Inflammatory macrophage treated with lipopolysaccharide for 4 hours (primary cell): Measurements from ENCODE around the gene UNC93A.
"Not testable (repeated sequence)": the region's sequence is repeated elsewhere in the genome, so short reads cannot be mapped to it uniquely, and the experiment has no call there.

ENCODE experiments used
- DNase-seq: peaks from one replicate; pipeline ENCODE4 v3.0.0-alpha.2; 2020

The UNC93A gene

DNA sequence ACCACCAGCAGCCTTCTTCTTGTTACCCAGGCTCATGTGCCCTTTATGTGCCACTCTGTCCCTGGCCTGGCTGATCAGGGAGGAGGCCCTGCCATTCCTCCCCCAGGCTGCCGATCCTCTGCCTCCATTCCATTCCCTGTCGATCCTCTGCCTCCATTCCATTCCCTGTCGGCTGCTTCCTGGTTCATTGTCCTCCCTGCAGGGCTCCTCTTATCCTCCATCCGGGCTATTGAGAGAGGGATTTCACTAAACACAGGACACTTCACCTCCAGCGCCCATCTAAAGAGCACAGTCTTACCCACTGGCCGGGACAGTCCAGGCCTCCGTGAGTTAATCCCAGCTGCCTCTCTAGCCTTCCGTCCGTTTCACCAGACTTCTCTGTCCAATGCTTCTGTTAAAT, 26.1 kb downstream of the UNC93A start:
- DNase-seq, result no peak

DNA sequence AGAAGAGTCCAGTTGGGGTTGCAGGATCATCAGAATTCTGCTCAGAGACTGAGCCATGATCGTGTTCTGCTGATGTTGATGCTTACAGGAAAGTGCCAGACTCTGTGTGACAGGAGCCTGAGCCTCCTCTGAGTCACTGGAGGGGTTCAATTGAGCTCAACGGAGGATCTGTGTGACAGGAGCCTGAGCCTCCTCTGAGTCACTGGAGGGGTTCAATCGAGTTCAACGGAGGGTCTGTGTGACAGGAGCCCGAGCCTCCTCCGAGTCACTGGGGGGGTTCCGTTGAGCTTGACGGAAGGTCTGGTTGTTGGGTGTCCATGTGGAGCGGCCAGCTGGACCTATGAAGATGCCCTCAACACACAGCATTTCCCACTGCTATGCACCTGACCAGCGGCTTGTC, 27.2 kb downstream of the UNC93A start:
- not testable (repeated sequence) for DNase-seq

DNA sequence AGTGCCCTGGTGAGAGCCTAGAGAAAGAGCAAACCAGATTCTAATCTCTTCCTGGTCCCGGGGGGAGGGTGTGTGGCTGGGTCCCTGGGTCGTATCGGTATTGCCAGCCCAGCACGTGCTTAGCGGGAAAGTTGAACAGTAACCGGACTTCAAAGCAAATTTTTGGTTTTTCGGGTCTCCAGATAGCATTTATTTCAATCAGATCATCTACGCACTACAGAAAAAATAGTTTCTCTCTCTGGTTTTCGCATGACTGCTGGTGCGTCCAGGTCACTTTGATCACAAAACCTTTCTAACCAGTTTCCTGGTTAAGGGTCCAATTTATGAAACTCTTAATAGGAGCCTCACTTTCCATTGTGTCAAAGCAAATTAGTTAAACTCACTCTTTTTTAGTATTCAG, 27.7 kb downstream of the UNC93A start:
- not testable (repeated sequence) for DNase-seq

DNA sequence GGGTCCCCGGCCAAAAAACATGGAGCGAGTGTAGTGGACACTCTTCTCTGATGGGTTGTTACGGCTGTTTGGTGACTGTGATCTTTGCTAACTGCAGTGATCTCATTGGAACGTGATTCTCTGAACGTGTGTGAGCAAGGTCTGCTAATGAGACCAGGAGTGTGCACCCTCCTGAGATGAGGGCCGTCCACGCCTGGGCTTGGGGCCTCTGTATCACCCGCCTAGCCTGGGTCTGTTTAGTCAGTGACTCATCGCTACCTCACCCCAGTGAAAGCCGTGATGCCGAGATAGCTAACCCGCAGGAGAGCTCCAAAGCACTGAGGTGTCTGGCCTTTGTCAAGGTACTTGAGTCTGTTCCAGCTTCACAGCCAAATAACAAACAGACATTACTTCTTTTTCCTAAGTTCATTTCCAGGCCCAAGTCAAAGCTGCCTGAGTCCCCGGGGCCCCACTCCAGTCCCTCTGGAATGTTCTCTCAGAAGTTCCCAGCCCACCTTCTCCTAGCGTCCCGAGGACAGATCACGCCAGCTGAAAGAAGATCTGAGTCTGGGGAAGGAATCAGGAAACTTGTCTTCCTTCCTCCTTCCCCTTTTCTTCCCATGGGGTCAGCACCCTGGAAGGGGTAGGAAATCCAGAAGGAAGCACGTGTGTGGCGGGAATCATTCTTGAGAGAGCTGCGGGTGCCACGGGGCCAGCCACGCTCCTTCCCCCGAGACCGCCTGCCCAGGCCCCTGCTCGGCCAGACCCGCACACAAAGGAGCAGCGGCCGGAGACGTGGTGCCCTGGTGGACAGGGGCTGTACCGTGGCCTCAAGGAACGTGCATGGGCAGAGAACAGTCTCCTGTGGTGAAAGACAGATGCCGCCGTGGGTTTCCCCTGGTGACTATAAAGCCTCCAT, 29.0 kb downstream of the UNC93A start:
- DNase-seq, result not testable (repeated sequence)

DNA sequence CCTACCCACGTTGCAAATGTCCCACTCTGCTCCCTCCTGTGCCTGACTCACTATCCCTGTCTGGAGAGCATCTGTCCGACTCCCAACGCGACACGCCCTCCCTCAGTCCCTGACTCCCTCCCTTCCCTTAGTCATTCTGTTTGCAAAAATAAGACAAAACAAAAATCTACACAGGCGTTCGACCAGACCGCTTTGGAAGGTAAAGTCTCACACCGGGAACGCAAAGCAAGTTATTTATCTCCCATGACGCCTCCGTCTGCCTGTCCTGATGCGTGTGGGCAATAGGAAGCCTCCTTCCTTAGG, 29.6 kb downstream of the UNC93A start:
- DNase-seq, result not testable (repeated sequence)

DNA sequence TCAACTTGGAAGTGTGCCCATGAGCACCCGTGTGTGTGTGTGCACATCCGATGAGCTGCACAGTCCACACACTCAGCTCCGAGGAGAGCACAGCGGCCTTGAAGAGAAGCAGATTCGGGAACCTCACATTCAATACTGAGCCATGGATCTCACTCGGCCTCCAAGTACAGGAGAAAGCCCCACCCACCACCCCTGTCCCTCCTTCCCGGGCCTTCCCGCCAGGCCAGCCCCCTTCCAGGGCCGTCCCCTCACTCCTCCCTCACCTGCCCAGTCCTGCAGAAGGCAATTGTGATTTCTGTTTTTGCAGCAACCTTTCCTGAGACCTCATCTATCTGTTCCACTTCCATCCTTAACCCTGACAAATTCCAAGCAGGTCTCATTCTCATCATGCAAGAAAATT, 30.1 kb downstream of the UNC93A start:
- DNase-seq, result not testable (repeated sequence)

DNA sequence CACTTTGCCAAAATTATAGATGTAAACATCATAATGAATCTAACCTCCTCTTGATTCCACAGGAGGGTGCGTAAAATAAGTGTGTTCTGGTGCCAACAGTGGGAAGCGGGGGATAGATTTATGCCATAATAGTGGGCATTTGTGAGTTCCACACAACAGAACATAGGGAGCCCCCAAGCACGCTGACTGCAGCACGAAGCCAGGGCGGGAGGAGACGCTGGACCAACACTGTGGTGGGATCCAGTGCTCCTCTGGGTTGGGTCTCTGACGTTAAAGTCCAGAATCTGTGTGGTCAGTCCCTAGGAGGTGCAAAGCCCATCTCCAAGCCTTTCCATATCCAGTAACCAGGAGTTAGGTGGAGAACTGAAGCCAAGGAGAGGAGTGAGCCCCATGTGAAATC, 32.0 kb downstream of the UNC93A start:
- no peak for DNase-seq

DNA sequence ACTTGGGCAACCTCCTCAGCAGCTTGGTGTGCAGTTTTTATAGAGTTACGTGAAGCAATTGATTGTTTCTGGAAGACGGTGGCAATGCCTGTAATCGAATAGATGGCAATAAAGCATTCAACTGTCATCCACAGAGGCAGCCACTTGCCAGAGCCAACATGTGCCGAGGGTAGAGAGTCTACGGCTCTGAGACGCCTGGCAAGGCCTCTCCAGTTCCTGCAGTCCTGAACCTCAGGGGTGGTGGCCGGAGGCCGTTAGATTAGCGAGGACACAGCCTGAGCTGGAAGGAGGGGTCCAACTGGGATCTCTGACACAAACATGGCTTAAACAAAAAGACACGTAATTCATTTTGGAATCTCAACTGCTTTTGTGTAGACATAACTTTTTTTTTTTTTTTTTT, 33.0 kb downstream of the UNC93A start:
- no peak for DNase-seq

DNA sequence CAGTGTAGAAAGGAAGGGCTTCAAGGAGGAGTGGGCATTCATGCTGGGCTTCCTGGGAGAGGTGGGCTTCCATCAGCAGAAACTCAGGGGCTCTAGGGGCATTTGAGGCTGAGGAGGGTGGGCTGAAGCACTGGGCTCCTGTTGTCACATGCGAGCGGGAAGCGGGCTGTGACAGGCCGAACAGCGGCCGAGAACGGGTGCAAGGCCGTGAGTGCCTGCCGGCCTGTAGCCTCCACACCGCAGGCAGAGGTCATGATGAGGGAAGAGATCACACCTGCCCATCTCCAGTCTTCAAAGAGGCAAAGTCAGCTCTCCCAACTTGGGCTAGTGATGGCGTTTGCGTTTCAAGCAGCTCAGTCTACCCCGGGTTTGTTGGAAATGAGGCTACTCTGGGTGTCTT, 34.7 kb downstream of the UNC93A start:
- no peak for DNase-seq

DNA sequence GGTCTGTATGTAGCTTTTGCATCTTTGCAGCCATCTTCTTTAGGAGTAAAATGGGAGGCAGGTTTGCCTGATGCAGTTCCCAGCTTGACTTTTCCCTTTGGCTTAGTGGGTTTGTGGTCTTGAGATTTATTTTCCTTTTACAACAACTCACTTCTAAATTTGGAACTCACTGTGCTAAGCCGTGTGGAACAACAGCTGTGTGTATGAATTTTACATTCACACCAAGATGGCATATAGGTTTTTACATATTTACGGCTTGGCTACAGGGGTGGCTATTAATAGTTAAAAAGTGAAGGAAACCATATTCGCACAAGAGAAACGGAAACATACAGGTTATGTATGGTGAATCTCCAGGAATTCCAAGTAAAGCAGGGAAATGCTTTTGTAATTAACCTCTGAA, 36.3 kb downstream of the UNC93A start:
- DNase-seq, result no peak

DNA sequence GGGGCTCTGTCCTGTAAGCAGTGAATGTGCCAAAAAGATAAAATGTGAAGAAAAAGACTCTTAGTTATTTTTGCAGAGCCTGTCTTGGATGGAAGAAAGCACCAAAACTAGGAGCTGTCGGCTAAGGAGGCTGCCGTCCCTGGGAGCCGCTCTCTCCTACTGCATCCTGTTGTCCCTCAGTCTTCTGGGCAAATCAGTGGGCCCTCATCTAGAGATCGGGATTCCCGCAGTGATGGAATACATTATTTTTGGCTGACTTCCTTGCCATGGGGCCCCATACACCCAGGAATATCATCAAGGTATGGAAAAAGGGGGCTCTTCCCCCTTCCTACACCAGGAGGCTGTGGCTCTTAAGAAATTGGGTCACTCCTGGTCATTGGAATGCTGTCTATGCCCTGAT, 37.0 kb downstream of the UNC93A start:
- no peak for DNase-seq

DNA sequence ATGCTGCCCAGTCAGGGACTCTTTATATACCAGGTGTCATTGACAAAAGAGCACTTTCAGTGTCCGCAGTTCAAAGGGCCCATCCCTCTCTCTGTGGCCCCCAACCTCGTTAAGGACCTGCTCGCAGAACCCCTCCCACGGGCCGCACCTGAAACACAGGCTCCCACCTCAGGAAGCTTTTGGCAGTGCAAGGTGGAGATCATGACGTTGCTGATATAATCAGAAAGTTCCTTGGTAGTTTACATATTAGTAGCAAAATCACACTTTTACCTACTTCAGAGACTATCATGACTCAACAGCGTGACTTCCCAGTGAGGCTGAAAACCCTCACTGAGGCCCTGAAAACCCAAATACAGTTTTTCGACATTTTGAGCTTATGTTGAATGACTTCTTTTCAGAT, 37.9 kb downstream of the UNC93A start:
- DNase-seq, result no peak

DNA sequence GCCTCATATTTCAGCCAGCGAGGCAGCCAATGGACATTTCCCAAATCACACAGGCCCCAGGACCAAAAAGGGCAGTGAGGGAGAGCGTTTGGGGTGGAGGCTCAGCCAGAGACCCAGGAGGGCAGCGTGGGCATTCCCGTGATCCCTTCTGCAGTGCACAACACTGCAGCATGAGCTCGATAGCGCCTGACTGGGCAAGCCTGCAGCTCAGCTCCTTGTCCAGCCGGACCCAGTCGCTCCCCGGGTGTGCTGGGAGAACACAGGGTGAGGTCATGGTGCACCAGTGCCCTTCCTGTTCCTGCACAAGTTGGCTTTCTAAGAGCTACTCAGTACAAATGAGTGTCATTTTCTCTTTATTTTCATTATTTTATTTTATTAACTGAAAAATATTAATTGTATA, 39.6 kb downstream of the UNC93A start:
- DNase-seq, result no peak

DNA sequence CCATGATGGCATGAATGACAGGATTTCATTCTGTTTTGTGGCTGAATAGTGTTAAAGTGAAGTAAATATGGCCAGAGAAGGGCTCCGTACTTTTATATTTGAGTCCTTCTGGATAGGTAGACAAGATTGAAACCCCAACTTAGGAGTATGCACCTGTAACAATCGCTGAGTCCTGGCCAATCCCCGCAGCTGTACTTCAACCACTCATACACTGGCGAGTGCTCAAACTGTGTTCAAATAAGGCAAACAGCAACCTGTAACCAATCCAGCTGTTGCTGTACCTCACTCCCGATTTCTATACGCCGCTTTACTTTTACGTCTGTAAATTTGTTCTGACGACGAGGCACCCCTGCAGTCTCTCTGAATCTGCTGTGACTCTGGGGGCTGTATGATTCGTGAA, 40.5 kb downstream of the UNC93A start:
- DNase-seq, result no peak

DNA sequence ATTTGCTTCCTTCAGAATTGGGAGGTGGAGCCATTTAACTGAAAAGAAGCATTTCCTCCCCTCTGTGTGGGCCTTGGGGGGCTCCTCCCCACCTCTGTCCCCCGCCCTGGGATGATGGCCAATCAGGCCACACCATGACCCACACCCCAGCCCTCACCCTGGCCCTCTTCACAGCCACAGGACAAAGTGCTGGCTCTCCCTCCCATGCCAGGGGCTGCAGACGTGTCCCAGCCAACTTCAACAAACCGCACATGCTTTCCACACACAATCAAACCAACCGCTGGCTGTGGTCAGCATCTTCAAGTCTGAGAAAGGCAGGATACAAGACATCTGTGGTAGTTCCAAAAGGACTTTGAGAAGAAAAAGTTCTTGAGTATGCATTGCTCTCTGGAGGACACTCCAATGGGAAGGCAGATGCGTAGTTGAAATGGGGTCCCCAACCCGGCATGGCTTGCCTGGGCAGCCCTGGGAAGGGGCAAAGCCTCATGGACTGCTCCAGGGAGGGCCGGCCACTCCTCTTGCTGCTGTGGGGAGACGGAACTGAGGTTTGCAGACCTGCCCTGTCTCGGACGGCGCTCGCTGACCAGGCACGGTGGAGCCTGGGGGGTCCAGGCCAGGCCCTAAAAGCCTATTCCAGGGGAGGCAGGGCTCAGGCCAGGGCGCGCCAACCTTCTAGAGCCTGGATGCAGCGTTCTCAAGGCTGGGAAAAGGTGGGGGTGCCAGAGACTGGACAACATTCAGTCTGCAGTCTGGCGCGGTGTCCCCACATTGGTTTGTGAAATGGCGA, 45.9 kb downstream of the UNC93A start:
- DNase-seq, result no peak

DNA sequence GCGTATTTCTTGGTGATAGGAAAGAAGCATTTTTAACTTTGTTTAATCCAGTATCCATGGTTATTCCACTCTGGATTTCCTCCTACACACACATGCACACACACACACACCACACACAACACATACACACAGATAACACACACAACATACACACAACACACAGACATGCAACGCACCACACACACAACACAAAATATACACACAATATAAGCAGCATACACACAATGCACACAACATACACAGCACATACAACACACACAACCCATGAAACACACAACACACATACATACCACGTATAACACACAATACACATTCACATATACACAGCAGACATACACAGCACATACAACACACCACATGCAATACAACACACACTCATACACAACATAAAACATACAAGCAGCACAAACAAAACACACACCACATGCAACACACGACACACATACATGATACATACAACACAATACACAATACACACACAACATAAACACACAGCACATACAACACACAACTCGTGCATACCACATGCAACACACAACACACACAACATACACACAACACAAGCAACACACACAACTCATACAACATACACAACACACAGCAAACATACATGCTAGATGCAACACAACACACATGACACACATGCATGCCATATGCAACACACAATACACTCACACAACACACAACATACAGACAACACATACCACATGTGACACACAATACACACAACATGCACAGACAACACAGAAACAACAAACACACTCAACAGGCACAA, 46.7 kb downstream of the UNC93A start:
- no peak for DNase-seq

DNA sequence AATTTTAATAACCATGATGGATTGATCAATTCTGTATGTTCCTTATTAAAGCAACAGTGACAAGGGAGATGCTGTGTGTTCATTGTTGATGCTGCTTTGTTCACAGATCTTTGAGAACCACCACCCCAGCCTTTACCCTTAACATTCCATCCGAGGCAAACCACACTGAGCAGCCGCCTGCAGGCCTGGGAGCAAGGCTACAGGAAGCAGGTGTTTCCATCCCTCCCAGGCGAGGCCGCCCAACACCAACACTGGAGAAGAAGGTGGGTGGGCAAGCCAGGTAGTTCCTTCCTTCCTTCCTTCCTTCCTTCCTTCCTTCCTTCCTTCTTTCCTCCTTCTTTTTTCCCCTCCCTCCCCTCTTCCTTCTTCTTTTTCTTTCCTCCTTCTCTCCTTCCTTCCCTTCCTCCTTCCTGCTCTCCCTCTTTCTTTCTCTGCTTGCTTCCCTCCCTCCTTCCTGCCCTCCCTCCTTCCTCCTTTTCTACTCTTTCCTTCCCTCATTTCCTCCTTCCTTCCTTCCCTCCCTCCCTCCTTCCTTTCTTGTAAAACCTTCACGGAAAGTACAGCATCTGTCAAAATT, 47.5 kb downstream of the UNC93A start:
- no peak for DNase-seq

DNA sequence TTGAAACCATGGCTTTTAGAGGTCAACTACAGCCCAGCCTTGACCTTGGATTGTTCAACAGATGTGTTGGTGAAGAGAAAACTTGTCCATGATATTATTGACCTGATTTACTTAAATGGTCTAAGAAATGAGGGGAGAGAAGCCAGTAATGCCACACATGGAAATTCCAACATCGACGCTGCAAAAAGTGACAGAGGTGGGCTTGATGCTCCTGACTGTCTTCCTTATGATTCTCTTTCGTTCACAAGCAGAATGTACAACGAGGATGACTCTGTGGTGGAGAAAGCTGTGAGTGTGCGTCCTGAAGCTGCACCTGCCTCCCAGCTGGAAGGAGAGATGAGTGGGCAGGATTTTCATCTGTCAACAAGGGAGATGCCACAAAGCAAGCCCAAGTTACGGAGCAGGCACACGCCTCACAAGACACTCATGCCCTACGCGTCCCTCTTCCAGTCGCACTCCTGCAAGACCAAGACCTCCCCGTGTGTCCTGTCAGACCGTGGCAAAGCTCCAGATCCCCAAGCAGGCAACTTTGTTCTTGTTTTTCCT, 50.0 kb downstream of the UNC93A start:
- no peak for DNase-seq

DNA sequence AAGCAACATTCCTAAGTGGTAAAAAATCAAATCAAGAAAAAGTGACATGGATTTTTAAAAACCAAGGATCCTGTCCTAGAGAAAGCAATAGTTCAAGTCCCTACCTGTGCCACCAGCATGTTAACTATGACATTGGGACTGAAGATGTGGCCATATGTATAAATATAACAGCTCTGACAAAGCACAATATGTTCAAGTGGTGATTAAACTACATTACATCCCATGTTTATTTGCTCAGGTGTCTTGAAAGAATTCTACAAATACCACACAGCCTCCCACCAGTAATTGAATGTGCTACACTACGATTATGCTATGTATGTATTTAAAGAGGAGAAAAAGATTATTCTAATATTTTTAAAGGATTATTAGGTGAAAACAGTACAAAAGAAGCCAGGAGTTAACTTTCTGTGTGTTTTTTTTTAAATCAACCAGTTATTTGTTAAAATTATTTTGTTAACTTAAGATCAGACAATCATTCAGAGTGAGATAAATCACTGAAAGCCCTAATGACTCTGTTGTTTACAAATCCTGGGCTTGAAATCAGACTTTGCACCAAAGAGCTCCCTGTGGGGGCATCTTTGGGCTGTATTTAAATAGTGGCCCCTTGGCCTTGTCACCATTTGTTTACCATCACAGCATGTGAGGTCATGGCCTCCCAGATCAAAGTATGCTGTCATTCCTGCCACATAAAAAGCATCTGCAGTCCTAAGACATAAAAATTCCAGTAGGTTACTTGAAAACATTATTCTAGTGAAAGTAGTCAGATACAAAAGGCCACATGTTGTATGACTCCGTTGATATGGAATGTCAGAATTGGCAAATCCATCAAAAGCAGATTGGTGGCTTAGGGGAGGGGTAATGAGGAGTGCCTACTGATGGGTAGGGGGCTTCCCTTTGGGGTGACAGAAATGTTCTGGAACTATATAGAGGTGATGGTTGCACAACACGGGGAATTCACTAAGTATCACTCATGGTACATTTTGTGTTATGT, 50.8 kb downstream of the UNC93A start:
- DNase-seq, result no peak

DNA sequence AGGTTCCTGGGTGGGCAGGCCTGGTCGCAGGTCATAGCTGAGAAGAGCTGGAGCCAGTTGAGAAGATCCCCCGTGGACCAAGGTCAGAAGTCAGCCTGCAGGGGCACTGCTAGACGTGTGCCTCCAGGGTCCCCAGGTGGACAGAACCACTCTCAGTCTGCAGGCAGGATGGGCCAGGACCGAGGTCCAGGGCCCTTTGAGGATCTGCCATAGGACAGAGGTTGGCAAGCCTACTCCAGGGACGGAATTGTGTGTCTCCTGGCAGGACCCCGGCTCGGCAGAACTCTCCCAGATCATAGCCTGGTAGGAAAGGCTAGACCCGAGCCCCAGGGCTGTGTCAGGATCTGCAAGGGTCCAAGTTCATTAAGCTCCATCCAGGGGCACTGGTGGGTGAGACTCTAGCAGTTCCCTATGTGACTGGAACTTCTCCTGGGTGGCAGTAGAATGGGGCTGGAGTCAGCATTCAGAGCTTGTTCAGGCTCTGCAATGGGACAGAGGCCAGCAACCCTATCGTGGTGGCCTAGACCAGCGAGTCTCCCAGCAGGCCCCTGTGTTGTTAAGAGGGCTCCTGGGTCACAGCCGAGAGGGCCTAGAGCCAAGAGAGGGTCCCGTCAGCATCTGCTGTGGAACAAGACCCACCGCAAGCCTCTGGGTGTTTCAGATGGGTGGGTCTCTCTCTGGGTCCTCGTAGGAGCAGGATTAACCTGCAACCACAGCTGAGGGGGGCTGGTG, 51.9 kb downstream of the UNC93A start:
- no peak for DNase-seq

DNA sequence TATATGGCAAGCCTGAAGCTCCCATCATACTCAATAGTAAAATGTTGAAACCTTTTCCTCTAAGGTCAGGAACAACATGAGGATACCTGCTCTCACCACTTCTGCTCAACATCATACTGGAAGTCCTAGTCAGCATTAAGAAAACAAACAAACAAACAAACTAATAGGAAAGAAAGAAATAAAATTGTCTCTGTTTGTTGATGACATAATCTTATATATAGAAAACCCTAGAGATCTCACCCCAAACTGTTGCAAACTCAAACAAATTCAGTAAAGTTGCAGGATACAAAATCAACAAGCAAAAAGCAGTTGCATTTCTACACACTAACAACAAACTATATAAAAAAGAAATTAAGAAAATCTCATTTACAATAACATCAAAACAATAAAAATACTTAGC, 54.2 kb downstream of the UNC93A start:
- no peak for DNase-seq
